Subcutaneous adipose tissue (tissue), 4 donors: ENCODE data around the gene MYO16. TPM values are rescaled to one million over a fixed set of nuclear protein-coding genes. Genes with fewer than 3 reads are reported as not detected.

Experiments used
- CTCF ChIP-seq: fragments of 450-650 bp; IDR thresholded peaks from one replicate; pipeline ENCODE4 v1.5.1; 2016; ENCODE audit warnings: low read depth, mild to moderate bottlenecking, control low read depth, antibody characterized with exemption, moderate library complexity
- total RNA-seq, 4 donors: library from RNA; depleted of rRNA; stranded (reverse); fragments of >200 nt; gene quantifications; one replicate each; pipeline ENCODE4 v1.1.0, GENCODE V29; 2016

Gene MYO16
- total RNA-seq, 4 donors from 2014 or later = 0.44 to 1.1 (median 0.58) TPM

GRCh38 chr13:108903613-108904012 is 274.2 kb downstream of the MYO16 start:
- no peak for TF ChIP-seq CTCF

GRCh38 chr13:108911807-108912206 is 282.4 kb downstream of the MYO16 start:
- no peak for TF ChIP-seq CTCF

GRCh38 chr13:108915095-108915633 is 285.8 kb downstream of the MYO16 start:
- no peak for TF ChIP-seq CTCF

- TF ChIP-seq CTCF = no peak
Measured at GRCh38 chr13:108915634-108916512, 286.5 kb downstream of the MYO16 start.

GRCh38 chr13:108917581-108917980 is 288.2 kb downstream of the MYO16 start:
- TF ChIP-seq CTCF = no peak

- TF ChIP-seq CTCF = no peak
Measured at GRCh38 chr13:108919036-108919907, 289.9 kb downstream of the MYO16 start.

GRCh38 chr13:108920137-108920536 is 290.7 kb downstream of the MYO16 start:
- no peak for TF ChIP-seq CTCF
